DMS114 treated with DMSO at 0.1 percent for 48 hours (cell line): Measurements from ENCODE around the gene TEX52.

Experiments
- DNase-seq: peaks from one replicate; lab custom pipeline; 2025; ENCODE audit not compliant: unreplicated experiment; lab: John Stamatoyannopoulos, UW

The TEX52 gene

DNA sequence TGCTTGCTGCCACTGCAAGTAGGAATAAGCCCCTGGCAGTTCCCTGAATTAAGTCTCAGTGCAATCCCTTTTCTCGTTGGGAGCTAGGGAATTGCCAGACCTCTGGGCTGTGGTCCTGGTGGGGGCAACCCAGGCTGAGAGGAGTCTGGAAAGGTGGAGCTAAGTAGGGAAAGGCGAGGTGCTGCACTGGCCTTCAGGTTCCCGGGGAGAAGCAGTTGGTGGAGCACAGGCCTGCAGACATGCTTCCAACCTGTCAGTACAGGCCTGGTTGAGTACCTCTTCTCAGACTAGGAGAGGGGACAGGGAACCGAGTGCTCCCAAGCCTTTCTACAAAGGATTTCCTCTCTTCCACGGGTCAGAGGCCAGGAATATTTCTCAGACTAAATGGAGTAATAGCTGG is 23.5 kb downstream of the TEX52 start:
- DNase-seq: no peak

DNA sequence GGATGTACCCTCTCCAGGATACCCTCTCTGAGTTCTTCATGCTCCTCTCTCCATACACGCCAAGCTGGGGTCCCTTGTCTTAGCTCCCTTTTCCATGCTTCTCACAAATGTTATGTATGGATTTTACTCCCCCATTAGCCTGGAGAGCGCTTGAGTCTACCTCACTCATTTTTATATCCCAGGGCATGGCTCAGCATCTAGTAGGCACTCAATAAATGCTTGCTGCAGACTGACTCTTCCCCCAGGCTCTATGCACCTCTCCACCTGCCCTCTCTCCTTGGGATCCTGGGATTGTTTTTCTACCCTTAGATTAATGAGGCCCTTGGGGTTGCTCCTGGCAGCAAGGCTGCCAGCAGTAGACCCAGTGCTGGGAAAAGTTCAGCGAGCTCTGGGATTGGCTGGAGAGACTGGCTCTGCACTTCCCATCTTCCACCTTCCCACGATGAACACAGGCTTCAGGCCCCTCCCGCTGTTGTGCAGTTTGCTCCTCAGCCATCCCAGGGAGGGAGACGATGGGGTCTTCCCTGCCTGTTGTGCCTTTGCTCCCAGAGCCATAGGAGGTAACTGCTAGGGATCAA is 24.2 kb downstream of the TEX52 start:
- no peak for DNase-seq

DNA sequence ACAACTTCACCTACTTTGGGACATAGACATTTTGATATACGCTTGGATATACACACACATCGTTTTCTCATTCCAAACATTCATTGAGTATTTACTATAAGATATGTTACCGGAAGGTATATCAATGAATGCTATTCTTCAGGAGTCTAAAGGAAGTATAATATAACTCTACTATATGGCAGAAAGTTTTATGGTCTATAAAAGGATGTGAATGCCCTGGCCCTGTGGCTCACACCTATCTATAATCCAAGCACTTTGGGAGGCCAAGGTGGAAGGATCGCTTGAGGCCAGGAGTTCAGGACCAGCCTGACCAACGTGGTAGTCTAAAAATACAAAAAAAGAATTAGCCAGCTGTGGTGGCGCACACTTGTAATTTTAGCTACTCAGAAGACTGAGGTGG is 27.6 kb downstream of the TEX52 start:
- no peak for DNase-seq

DNA sequence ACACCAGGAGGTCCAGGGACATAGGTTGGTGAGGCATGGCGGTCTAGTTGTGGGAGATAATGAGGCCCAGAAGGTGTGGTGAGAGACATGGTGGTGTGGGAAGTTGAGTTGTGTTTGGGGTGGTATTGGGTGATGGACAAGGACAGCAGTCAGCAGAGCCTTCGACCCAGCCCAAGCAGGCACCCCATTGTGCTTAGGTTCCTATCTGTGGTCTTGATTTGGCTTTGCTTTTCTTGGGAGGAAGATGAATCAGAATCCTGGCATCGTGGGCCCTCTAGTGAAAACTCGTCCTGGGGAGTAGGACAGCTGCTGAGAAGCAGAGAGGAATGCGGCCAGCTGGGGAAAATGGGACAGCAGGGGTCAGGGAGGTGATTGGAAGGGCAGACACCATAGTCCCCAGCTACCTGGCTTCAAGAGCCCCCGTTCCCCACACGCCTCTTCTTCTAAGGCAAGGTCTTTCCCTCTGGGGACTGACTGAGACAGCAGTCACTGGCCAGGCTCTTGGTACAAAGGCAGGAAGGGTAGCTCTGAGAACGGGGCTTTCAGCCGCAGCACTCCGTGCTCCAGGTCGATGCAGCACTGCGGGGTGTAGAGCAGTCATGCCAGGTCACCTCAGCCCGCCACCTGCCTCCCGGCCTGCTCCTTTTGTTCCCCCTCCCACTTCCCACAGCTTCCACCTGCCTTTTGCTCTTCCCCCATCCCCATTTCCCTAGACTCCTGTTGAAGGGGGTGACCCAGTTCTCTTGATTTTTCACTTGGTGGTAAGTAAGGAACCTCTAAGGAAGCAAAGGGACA is 29.9 kb downstream of the TEX52 start:
- DNase-seq: no peak

DNA sequence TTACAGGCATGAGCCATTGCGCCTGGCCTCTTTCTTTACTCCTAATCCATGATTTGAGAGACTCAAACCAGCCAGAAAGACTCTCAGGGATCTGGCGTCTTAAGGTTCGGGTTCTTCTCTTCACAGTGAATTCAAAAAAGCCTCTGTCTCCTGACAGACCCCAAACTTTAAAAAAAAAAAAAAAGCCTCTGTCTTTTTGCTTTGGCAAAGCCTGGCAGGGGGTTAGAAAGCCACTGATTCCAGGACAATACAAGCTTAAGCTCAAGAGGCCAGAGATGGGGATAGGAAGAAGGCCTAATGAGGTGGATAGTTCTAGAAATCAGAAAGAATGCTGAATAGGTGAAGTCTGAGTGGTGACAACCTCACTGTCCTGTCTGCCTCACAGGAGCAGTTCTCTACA is 30.8 kb downstream of the TEX52 start:
- no peak for DNase-seq

DNA sequence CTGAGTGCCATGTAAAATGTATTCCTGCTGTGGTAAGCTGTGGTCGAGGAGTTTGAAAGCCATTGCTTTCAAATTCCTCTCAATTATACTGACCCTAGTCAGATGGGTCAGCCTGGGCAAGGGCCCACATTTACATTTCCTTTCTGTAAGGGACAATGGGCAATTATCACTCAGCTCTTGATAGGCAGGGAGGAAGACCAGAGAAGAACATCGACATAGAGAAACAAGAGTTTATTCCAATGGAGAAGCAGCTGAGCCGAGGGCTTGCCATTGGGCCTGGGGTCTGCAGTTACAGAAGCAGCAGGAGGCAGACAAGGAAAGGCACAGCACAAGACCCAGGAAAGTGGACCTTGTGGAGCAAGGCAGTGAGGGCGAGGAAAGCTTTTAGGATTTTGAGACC is 31.7 kb downstream of the TEX52 start:
- DNase-seq: no peak

DNA sequence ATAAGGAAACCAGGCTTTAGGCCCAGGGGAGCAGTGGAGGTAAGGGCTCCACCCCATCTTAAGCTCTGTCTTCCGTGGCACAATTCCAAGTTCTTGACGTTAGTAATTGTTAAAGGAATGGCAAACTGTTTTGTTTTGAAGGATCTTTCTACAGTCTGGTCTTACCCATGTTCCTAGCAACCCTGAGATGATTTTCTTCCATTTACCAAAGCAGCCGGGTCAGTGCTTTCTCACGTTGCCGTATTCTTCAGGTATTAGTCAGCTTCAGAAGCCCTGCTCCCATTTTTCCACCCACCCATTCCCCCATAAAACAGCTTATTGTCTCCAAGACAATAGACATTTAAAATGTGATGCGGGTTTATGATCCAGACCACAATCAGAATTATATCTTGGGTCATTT is 32.3 kb downstream of the TEX52 start:
- DNase-seq: no peak

DNA sequence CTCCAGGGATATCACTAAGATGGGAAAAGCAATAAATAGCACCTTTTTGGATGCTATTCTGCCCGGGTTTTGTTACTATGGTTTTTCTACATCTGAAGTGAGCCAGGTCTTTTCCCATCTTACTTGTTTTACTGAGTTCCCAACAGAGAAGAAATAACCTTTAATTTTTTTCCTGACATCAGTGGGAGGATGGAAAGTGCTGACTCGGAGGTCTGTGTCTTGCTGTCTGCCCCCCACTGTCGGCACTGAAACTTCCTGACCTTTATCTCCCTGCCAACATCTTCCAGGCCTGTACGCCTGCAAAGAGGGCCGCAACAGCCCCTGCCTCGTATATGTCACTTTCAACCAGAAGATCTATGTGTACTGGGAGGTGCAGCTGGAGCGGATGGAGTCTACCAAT is 33.4 kb downstream of the TEX52 start:
- DNase-seq: no peak

DNA sequence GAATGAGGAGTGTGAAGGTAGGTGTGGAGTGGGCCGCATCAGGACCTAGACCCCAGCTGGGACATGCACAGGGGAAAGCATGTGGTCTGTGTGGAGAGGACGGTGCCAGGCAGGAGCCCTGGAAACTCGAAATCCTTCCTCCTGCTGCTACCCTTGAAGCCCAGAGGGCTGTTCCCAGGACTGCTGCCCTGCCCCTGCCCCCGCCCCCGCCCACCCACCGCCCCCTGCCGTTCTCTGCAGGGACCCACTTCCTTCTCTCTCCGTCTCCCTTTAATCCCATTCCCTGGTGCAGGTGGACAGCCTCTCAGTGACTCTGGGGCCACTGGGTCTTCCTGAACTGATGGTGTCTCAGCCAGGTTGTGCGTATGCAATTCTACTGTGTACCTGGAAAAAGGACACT is 36.4 kb downstream of the TEX52 start:
- DNase-seq: no peak

DNA sequence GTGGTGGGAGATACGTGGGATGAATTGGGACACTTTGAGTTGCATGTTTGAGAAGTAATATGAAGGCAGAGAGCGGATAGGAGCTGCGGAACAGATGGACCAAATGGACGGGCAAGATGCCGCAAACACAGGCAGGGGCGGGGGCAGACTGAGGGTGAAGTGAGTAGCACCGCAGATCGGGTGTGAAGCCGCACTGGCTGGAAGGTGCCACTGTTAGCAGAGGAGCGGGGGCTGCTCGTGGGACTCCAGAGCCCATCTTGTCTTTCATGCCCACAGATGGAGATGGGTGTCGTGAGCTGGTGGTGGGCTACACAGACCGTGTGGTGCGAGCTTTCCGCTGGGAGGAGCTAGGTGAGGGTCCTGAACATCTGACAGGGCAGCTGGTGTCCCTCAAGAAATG is 37.0 kb downstream of the TEX52 start:
- DNase-seq: no peak

DNA sequence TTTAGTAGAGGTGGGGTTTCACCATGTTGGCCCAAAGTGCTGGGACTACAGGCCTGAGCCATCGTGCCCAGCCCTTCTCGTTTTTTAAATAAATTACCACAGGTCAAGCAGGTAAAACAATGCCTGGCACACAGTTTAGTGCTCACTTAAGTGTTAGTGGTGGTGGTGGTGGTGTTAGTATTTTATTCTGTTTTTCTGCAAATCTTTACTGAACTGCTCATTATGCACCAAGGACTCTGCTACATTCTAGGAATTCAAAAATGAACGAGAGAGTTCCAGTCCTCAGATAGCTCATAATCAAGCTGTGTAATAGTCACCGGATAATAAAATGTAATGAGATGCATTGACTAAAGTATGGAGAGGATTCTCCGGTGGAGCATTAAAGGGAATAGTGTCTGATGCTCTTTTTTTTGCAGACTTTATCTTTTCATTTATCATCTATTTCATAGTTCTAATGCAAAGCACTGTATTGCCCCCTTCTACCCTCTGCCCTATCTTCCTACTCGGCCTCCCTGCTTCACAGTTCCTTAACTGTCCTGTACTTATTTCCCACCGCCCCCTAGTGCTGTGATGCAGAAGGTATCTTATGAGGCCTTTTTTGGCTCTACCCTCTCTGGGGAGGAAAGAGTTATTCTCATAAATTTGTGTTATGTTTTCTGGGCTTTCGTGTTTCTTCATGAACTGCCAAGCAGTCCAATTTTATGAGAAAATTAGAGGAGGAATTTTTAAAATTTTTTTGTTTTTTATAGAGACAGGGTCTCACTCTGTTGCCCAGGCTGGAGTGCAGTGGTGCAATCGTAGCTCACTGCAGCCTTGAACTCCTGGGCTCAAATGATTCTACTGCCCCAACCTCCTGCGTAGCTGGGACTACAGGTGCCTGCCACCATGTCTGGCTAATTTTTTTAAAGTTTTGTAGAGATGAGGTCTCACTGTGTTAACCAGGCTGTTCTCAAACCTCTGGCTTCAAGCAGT is 43.3 kb downstream of the TEX52 start:
- peak; percentile 77 for DNase-seq

DNA sequence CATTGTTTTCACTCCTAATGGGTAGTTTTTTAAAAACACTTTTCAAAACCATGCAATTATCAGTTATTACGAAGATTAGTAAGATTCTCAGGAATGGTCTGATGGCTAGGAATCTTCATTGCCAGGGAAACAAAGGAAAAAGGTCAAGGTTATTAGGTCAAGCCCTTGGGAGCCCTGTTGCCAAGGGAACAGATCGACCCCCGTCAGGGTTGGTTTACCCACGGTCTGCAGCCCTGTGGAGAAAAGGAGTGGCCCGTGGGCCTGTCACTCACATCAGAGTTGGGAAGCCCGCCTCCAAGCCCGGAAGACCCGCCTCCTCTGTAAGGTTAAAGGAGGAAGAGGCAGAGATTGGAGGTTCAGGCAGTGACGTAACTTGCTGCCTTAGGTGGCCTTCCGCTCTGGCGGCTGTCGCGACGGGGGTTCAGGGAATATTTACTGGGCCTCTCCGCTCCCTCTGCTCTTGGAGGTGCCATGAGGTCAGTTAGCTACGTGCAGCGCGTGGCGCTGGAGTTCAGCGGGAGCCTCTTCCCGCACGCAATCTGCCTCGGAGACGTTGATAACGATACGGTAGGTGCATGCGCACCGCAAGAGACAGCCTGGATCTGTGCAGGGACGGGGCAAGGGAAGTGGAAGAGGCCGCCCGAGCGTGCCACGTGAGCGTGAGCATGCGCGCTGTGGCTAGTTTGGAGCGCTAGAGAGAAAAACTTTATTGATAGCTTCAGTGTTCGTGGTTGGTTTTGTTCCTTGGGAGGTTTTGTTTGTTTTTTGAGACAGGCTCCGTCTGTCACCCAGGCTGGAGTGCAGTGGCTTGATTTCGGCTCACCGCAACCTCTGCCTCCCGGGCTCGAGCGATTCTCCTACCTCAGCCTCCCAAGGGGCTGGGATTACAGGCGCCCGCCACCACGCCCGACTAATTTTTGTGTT is 44.3 kb downstream of the TEX52 start, which contains the start of gene ITFG2:
ITFG2 (plus strand) TSS at position 379 of the 924 bp plus-strand sequence; CDS start at position 472, 93 bp downstream.
- DNase-seq: peak; percentile 99

DNA sequence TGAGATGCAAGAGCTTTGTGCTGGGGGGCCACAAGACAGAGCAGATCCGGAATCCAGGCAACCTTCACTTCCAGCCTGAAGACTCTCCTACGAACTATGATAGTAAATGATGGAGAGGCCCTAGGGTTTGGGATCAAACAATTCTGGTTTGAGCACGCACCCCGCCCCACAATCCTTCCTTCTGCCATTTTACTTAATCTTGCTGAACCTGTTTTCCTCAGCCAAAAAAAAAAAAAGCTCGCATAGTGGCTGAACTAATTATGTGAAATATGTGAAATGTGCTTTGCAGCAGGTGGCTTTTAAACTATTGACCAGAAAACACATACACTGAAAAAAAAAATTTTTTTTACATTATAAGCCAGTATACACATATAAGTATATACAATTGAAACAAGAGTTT is 45.0 kb downstream of the TEX52 start:
- DNase-seq: no peak

DNA sequence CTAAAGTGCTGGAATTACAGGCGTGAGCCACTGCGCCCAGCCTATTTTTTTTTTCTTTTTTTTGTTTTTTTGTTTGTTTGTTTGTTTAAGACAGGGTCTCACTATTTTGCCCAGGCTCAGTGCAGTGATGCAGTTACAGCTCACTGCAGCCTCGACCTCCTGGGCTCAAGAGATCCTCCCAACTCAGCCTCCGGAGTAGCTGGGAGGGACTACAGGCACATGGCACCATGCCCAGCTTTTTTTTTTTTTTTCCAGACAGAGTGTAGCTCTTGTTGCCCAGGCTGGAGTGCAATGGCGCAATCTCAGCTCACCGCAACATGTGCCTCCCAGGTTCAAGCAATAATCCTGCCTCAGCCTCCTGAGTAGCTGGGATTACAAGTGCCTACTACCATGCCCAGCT is 50.1 kb downstream of the TEX52 start:
- no peak for DNase-seq

DNA sequence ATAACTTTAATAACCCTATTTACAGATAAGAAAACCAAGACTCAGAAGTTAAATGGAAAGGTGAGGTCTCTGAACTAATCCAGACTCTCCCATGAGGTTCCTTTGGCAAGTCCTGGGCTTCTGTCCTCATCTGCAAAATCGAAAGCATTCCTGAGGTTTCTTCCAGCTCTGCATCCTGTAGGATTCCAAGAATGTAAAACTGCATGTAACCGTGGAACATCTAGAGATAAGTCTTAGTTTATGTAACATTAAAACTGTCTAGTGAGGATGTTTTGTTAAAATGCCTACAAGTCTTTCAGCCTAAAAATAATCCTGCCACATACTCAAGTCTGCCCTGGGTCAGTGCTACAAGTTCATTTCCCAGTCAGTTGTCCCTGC is 51.7 kb downstream of the TEX52 start:
- peak; percentile 80 for DNase-seq

DNA sequence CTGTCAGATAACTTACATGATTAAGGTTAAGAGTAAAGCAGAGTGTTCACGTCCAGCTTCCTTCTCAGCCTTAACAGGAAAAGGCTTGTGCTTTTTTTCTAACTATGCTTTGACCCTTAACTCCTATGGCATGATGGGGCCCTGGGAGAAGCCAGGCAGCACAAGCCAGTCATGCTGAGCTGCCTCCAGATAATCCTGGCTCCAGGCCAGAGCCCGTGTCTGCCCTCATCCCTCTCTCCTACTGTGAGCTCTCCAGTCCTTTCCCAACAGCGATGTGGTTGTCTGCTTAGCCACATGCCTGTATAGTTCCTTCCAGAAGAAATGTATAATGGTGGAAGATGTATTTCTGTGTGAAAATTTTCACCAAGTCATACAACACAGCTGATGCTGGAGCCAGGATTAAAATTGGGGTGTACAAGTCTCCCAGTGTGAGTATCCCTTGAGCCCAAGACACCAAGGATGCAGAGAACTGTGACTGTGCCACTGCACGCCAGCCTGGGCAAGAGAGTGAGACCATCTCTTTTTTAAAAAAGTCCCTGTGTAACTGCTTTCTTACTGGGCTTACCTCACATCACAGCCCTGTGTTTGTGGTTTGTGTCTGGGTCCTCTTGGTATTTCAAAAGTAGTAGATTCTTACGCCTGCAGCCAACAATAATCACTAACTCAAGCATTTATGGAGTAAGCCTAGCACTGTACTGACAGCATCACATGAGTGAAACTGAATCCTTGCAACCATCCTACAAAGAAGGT is 52.3 kb downstream of the TEX52 start:
- peak; percentile 66 for DNase-seq

DNA sequence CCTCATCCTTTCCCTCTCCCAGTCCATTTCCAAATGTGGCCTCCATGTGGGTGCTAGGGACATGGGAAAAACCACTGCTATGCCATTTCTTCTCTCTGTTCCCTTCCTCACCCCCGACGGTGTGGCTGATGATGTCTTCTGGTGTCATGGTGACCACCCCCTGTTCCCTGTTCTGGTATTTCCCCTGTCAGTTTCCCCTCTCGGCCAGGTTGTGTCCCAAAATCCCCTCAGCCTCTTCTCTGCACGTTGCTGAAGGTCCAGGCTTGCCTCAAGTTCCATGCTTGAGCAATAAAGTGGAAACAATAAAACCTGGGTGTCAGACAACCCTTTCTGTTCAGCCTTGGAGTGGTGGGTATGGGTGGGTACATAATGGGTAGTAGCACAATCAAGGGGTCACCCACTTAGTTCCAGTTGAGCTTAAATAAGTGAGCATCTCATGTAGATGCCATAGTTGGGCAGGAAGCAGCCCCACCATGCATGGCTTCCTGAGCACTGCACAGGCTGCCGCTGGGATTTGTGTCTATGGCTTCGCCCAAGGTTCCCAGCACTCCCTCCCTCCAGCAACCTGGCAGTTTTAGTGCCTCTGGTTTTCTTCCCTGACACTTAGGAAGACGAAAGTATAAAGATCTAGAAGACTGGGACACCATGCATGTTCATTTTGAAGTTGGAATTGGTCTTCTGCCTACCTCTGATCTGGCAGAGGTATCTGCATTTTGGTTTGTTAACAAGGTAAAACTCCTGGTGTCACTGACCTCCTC is 53.0 kb downstream of the TEX52 start:
- peak; percentile 39 for DNase-seq

DNA sequence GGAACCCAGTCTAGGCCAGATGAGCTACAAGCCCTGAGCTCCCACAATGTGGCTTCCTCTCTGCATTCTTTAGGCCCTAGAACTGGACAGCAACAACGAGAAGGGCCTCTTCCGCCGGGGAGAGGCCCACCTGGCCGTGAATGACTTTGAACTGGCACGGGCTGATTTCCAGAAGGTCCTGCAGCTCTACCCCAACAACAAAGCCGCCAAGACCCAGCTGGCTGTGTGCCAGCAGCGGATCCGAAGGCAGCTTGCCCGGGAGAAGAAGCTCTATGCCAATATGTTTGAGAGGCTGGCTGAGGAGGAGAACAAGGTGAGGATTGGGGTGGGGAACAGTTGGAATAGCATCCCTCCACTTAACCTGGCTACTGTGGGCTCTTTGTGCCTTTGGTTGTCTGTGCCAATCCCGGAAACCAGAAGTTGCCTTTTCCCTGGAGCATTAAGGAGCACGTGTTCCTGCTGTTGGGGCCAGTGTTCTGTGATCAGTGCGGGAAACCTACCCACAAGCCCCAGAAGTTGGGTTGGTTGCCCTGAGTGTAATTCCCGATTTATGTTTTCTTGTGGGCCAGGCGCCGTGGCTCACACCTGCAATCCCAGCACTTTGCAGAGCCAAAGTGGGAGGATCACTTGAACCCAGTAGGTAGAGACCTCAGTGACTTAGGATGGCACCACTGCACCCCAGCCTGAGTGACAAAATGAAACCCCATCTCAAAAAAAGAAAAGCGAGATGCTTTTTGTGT is 55.6 kb downstream of the TEX52 start:
- no peak for DNase-seq
